GM18526 (cell line): ENCODE measurements around the gene RHBDL1.

Experiments
- POLR2A ChIP-seq: IDR thresholded peaks from 3 replicates; pipeline ENCODE4 v1.6.1; 2011; ENCODE audit not compliant: insufficient read length; ENCODE audit errors: extremely low read depth

RHBDL1 gene

GRCh38 chr16:633336-634050, 42.0 kb upstream of the RHBDL1 start:
- no peak for TF ChIP-seq POLR2A

DNA sequence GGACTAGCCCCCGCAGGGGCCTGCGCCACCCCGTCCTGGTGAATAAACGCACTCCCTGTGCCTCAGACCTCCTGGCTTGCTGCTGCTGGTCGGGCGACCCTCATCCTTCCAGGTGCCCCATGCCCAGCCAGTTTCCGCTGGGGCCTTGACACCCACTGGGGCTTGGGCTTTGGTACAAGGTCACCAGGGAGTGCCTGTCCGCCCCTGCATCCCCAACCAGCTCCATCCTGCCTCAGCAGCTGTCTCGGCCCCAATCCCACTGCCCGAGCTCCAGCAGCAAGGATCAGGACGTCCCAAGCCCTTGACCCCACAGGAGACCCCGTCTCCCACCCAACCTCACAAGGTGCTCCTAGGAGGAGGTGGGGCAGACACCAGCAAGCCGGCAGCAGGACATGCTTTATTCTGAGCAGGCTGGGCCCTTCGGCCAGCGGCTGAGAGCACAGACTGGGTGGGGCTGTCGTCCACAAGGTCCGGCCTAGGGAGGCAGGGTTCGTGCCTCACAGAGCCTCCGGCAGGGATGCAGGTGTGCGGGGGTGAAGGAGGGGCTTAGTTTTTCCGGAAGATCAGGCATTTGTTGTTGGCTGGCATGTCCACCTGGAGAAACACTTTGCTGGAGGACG, 41.3 kb upstream of the RHBDL1 start:
- TF ChIP-seq POLR2A, result no peak

GRCh38 chr16:634996-635395, 40.5 kb upstream of the RHBDL1 start:
- no peak for TF ChIP-seq POLR2A

GRCh38 chr16:635573-636205, 39.8 kb upstream of the RHBDL1 start:
- TF ChIP-seq POLR2A, result no peak

GRCh38 chr16:636206-637080, 39.0 kb upstream of the RHBDL1 start, which contains the start of gene METTL26:
TSS of gene METTL26 (minus strand) at chr16:636305. CDS start at chr16:636290, 15 bp downstream.
- TF ChIP-seq POLR2A, result peak; percentile 77

GRCh38 chr16:637081-638018, 38.1 kb upstream of the RHBDL1 start:
- no peak for TF ChIP-seq POLR2A

DNA sequence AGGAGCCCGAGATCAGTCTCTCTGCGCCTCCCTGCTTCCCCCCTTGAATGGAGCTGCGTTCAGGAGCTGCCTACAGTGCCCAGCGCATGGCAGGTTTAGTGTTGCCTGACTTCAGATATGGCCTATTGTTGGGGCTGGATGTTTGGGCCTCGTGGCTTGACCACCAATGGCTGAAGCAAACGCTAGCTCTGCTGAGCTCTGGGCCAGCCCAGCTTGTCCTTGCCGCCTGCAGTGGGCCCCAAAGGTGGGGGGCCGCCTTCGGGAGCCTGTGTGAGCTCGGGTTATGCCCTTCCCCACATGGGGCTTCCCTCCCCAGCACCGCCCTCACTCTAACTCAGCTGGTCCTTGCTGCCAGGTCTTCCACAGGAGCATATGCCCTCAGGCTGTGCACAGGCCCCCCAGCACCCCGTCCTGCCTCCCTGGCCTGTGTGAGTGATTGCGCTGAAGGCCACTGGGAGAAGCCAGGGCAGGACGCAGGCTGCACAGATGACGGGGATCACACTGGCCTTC, 37.4 kb upstream of the RHBDL1 start:
- no peak for TF ChIP-seq POLR2A

DNA sequence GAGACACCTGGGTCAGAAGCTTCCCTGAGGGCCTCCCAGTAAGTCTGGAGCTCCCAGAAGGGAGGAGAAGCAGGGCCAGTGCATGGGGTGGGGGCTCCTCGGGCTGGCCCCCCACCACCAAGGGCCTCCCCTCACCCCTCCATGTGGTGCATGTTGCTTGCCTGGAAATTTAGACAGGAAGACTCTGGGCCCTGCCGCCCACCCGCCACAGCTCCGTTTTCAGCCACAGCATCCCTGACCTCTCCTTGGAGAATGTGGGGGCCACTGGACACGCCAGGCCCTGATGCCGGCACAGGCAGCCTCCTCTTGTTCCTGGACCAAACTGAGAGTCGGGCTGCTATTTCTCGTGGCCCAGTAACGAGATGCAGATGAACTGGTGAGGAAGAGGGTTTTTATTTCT, 36.6 kb upstream of the RHBDL1 start:
- no peak for TF ChIP-seq POLR2A

DNA sequence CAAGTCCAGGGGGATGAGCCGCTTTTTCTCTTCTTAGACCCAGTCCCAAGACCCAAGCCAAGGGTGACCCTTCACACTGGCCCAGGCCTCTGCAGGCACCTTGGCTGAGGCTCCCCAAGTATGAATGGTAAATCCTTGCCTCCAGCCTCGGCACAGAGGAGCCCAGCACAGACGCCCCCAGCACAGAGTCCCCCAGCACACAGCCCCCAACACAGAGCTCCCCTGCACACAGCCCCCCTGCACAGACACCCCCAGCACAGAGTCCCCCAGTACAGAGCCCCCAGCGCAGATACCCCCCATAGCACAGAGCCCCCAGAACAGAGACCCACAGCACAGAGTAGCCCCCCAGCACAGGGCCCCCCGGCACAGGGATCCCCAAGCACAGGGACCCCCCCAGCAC, 34.9 kb upstream of the RHBDL1 start:
- no peak for TF ChIP-seq POLR2A

DNA sequence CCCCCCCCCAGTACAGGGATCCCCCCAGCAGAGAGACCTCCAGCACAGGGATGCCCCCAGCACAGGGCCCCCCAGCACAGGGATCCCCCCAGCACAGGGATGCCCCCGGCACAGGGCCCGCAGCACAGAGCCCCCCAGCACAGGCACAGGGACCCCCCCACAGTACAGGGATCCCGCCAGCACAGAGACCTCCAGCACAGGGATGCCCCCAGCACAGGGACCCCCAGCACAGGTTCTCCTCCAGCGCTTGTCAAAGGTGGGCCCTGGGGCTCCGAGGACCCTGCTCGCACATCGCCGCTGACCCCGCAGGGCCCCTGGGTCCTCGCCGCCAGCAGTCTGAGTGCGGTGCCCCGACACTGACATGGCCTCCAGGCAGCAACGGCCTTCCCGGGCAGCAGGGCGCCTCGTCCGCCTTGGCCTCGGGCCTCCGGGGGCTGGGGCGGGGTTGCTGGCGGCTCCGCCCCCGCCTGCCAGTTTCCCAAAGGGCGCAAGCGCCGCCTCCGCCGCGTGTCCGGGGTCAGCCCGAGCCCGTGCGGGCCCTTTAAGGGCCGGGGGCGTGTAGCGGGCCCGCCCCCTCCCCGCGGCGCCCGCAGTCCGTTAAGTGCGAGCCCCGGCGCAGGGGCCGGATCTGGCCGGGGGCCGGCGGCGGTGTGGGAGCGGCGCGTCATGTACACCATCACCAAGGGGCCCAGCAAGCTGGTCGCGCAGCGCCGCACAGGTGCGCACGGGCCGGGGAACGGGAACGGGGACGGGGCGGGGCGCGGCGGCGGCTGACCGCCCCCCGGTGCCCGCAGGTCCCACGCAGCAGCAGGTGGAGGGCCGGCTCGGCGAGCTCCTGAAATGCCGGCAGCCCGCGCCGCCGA, 33.9 kb upstream of the RHBDL1 start, which contains the start of gene MCRIP2:
MCRIP2 (plus strand) TSS at position 503 of the 863 bp plus-strand sequence; CDS start at position 667, 164 bp downstream.
- TF ChIP-seq POLR2A, result peak; percentile 76

DNA sequence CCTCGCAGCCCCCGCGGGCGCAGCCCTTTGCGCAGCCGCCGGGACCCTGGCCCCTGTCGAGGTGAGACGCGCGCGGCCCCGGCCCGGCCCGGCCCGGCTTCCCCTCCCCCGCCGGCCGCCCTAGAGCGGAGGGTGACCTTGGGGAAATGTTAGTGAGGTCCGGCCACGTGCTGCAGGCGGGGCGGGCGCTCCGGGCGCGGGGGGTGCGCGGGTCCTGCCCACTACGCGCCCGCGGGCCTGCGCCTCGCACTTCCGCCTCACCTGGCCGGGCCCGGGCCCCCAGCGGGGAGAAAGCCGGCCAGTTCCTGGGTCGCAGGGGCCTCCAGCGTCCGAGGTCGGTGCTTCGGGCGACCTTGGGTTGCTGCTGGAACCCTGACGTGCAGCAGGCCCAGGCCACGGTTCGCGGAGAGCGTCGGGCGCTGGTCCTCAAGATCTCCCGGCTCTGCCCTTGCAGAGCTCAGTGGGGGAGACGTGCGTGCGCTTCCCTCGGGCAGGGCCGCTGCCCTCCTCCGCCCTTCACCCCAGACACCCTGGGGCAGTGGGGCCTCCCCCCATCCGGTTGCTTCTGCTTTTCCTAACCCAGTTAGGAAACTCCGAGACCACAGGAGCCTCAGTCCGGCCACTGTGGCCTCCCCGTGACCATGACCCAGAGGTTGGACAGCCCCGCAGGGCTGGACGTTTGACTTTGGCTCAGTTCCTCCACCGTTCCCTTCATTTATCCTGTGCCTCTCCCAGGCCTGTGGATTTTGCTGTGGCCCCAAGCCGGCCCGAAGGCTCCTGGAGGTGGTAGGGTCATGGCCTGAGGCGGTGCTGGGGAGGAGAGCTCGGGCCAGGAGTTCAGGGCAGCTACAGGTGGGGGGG, 33.1 kb upstream of the RHBDL1 start:
- TF ChIP-seq POLR2A, result peak; percentile 36

GRCh38 chr16:643050-643368, 32.5 kb upstream of the RHBDL1 start:
- TF ChIP-seq POLR2A, result no peak
